Measurements from ENCODE around the gene PEX7.
A peak's percentile ranks its signal among the peaks of the same experiment; 100 is the strongest.
"Not testable (repeated sequence)": the region's sequence is repeated elsewhere in the genome, so short reads cannot be mapped to it uniquely, and the experiment has no call there.

Gene PEX7

DNA sequence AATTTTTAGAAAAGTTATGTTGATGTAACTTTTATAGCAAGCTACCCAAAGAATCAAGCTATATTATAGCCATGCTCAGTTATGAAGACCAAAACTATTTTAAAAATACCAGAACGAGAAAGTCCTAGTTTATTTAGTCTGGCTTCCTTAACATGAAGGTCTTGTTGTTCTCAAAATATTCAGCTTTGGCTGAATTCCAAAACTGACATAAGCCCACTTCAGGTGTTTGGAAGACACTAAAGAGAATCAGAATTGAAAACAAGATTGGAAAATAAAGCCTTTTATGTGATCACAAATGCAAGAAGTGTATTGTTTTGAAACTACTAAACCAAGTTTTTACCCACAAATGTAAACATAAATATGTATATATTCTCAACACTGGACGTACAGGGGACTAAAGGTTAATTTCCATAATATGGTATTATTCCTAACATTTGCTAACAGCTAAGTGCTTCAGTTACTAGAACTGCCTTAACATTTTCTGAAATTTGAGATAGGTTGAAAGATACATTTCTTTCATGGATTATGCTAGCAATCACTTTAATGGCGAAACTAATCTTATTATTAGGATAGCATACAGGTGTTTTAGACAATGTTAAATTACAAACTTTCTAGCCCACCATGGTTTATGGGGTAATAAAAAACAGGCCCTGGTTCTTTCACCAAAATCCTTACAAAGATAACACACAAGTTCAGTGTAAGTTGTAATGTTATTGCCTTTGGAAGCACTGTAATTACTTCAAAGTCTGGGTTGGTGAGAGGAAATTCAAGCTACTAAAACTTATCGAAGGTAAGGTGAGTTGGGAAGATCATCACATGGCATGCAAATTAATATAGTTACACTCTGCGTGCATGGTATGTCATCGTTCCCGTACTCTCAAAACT, 31.7 kb upstream of the PEX7 start:
- DNase-seq (ENCODE audit: low spot score) = no peak

DNA sequence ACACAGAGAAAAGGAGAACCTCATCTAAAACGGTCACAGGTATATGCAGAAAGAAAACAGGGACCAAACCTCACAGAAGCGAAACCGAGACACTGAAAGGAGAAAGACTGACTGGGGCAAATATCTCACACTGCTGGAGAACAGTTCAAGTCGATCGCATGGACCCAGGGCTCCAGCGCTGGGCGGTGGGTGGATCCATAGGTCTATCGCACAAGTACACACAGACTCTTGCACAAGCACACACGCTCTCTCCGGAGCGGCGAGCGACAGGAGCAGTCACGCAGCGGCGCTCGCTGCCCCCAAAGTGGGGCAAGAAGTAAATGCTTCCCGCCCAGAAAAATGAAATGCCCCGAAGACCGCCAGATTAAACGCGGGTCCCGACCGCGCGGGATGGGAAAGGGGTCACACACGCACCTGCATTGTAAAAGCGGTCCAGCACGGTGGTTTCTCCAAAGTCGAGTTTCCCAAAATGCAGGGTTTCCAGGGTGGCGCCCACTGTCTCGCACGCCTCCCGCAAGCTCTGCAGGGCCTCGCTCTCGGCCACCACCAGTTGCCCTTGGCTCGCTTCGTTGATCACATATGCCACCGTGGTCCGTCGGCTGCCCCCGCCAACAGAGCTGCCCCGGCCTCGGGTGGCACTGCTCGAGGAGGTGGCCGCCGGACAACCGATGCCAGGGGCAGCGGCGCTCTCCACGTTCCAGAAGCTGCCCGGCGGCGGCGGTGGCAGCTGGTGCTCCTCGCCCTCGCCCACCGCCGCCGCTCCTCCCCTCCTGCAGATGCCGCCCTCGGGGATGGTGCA, 30.9 kb upstream of the PEX7 start:
- DNase-seq (ENCODE audit: low spot score) = peak; percentile 26

DNA sequence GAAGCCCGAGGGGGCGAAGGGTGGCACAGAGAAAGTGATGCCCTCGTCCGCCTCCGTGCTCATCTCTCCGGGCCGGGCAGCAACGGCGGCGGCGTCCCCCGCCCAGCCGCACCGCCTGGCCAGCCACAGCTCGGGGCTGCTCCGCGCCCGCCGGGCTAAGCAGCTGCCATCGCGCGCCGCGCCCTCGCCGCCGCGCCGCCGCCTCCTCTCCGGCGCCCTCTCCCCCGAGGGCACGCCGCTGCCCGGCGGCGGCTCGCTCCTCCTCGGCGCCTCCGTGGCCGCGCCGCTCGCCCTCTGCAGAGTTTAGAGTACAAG, 30.3 kb upstream of the PEX7 start:
- no peak for DNase-seq (ENCODE audit: low spot score)

DNA sequence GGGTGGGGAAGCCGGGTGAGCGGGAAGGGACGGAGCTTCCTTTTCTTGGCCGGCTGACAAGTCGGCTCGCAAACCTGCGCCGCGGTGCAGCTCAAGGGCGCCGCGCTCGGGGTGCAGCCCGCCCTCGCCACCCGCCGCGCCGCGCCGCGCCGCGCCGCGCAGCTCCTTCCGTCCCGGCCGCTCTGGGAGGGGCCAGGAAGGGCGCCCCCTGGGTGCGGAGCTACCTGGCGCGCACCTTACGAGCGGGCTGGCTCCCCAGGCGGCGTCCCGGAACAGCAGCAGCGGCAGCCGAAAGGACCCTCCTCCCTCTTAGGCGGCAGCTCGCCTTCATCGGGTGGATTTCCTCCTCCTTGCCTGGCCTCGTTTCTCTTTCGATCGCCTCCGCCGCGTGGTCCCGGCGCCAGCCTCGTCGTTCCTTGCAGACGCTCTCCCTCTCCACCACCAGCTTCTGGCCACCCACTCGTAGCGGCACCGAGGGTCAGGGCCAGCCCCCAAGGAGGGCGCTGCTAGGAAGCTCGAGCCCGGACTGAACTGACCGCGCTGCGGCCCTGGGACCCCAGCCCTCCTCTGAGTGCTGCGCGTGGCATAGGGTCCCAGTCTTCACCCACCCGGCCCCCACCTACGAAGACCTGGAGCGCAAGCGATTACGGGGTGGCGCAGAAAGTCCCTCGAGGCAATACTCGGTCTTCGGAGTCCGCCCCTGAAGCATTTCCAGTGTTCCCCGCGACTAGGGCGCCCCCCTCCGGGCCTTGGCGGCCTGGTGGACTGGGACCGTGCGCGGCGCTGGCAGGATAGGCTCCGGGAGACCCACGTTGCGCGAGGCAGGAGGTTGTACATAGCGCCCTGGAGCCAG, 29.8 kb upstream of the PEX7 start, which contains the start of gene MAP3K5:
MAP3K5 (minus strand) TSS at position 68 of the 853 bp plus-strand sequence. CDS start 320 bp downstream, outside the sequence.
- peak; percentile 82 for DNase-seq (ENCODE audit: low spot score)

DNA sequence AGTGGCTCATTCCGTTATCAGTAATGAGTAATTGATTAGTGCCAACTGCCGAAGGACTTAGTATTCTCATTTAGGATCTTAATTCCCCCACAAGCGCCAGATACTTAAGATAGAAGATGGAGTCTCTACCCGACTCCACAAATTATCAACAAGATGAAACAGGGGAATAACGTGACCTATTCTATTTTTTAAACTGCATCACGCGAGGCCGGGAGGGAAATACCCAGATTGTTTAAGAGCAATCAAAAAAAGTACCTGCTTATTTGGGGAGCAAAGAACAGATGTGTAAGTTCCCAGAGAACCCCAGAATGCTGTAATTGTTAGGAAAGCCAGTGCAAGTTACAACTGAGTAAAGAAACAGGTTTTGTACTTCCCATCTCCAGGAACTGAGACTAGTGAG, 29.0 kb upstream of the PEX7 start:
- DNase-seq (ENCODE audit: low spot score) = no peak

DNA sequence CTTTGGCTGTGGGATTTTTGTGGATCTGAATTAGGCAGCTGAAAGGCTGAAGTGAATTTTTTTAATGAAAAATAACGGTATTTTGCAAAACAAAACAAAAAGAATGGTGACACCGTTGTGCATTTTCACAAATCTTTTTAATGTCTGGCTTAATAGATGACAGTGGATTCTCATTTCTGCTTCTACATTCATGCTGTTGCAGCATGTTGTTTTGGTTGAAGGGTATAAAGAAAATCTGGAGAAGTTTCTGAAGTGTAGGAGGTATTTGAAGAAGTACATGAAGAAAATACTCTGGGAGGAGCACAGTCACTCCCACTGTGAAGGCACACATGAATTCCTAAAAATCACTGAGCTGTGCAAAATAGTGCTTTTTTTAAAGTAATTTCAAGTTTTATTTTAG, 27.0 kb upstream of the PEX7 start:
- DNase-seq (ENCODE audit: low spot score) = no peak

DNA sequence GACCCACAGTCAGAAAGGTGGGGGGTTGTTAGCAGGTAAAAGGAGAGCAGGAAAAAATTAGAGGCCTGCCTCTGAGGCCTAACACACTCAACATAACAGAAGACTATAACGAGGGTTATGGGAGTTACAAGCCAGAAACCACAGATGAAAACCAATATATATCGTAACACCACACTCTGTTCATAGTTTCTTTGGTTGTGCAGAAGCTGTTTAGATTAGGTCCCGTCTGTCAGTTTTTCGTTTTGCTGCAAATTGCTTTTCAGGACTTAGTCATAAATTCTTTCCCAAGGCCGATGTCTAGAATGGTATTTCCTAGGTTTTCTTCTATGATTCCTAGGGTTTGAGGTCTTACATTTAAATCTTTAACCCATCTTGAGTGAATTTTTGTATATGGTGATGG, 26.4 kb upstream of the PEX7 start:
- DNase-seq (ENCODE audit: low spot score) = no peak

DNA sequence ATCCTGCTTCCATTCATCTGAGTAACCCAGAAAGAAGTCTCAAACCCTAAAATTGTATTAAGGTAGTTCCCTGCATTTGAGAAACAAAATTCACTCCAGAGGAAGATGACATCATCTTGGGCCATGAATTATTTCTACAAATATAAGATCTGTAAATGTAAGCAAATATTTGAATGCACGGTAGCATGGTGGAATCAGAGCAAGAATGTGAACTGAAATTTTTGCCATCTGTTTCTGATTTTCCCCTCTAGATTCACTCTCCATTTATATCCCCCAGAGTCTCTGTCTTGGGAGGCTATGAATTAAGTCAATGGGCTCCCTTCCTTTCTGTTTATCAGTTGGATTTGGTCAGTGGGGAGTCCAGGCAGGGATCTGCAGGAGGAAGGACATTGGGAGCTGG, 24.3 kb upstream of the PEX7 start:
- no peak for DNase-seq (ENCODE audit: low spot score)

DNA sequence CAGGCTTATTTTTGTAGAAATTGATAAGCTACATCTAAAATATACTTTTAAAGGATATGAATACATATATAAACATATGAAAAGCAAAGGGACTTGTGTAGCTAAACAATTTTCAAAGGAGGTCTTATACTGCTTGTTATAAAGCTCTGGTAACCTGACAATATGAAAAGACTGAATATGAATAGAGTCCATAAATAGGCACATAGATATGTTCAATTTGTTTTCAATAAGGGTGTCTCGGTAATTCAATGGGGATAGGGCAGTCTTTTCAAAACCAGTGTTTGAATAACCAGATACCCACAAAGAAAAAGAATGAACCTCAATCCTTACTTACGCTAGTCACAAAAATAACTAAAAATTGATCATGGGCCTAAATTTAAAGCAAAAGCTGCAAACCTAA, 20.8 kb upstream of the PEX7 start:
- no peak for DNase-seq (ENCODE audit: low spot score)

DNA sequence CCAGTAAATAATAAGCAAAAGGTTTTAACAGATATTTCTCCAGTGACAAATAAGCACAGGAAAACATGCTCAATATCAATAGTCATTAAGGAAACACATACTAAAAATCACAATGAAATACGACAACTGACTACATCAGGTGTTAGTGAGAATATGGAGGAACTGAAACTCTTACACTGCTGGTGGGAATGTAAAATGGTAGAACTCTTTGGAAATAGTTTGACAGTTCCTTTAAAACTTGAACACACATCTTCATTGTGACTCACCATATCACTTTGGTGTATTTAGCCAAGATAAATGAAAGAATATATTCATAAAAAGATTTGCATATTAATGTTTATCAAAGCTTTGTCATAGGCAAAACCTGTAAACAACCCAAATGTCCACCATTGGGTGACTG, 18.8 kb upstream of the PEX7 start:
- DNase-seq (ENCODE audit: low spot score) = no peak

DNA sequence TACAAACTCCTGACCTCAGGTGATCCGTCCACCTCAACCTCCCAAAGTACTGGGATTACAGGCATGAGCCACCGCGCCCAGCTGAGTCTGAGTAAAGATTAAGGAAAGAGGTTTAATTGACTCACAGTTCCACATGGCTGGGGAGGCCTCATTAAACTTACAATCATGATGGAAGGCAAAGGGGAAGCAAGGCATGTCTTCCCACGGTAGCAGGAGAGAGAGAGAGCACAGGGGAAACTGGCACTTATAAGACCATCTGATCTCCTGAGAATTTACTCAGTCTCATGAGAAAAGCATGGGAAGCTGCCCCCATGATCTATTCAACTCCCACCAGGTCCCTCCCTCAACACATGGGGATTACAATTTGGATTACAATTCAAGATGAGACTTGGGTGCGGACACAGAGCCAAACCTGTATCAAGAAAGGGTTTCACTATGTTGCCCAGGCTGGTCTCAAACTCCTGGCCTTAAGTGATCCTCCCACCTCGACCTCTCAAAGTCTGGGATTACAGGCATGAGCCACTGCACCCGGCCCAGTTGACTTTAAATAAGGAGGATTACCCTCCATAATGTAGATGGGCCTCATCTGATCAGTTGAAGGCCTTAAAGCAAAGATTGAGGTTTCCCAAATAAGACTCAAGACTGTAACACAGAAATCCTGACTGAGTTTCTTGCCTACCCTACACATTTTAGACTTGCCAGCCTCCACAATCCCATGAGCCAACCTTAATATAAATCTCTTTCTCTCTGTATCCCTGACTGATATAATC, 13.1 kb upstream of the PEX7 start:
- no peak for DNase-seq (ENCODE audit: low spot score)

DNA sequence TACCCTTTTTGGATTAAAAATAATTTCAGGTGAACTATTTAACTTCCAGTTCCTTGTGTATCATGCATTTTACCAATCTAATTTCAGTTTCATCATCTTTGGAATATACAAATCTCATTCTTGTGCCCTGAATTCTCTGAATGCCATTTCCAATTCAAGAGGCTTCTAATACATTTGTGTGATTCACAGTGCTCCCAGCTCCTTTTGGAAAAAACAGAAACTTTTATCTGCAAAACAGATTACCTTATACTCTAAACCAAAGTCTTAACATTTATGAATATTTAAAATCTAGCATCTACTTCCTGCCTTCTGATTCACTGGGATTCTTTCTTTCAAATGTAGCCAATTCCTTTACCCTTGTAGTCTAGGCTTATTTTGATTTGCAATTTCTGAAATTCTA, 11.1 kb upstream of the PEX7 start:
- no peak for DNase-seq (ENCODE audit: low spot score)

DNA sequence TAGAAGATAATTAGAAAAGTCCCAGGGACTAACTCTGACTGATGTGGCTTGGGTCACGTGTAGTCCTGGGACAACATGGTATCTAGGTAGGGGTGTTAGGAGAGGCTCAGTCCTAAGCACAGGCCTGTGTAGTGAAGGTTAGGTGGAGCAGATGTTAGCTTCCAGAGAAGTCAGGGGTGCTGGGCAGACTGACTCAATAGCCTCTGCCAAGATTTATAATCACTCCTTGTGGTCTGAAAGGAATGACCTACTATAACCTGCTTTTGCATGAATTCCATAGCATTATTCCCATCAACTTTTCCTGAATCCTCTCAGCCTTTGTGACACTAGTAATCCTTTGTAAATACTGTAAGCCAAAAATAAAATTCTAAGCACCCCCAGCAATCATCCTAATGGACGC, 10.2 kb upstream of the PEX7 start:
- DNase-seq (ENCODE audit: low spot score) = no peak

DNA sequence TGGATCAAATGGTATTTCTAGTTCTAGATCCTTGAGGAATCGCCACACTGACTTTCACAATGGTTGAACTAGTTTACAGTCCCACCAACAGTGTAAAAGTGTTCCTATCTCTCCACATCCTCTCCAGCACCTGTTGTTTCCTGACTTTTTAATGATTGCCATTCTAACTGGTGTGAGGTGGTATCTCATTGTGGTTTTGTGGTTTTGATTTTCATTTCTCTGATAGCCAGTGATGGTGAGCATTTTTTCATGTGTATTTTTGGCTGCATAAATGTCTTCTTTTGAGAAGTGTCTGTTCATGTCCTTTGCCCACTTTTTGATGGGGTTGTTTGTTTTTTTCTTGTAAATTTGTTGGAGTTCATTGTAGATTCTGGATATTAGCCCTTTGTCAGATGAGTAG, 6.8 kb upstream of the PEX7 start:
- not testable (repeated sequence) for DNase-seq (ENCODE audit: low spot score)

DNA sequence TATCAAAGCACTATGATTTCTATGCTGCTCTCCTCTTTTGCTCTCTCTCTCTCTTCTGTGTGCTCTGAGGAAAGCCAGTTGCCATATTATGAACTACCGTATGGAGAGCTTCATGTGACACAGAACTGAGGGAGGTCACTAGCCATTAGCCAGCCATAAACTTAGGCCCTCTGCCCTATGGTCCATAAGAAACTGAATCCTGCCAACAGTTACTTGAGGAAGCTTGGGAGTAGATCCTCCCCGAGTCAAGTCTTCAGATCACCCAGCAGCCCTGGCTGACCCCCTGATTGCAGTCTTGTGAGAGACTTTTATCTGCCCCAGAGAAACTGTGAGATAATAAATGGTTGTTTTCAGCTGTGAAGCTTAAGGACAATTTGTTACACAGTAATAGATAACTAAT, 5.7 kb upstream of the PEX7 start:
- DNase-seq (ENCODE audit: low spot score) = no peak

DNA sequence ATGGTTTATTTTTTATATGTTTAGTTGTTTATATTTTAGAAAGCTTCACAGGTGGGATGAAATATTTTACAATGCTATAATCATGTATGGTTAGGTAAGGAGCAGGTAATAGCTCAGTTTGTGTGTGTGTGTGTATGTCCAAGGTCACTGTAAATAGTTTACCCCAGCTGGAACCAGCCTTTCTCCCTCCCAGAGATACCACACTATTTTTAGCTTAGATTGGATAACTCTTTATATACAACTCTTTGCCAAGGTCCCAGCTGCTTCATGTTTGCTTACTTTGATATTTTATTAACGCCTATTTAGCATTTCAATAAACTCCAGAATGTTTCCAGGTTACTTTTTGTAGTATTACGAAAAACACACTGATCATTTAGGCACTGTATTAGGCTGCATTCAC, 1.8 kb upstream of the PEX7 start:
- no peak for DNase-seq (ENCODE audit: low spot score)

DNA sequence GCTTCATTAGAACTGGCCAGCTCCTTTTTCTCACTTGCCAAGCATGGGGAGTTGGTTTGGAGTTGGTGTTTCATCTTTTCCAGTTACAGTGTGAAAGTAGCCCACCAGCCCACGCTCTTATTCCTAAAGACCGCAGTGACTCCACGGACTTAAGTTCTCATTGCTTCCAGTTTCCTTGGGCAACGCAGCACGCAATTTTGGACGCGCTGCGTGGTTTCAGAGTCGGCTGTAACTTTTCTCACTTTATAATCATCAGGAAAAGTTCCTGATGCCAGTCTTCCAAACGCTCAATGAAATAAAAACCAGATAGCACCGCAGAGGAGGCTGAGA, 381 bp upstream of the PEX7 start:
- DNase-seq (ENCODE audit: low spot score) = no peak

DNA sequence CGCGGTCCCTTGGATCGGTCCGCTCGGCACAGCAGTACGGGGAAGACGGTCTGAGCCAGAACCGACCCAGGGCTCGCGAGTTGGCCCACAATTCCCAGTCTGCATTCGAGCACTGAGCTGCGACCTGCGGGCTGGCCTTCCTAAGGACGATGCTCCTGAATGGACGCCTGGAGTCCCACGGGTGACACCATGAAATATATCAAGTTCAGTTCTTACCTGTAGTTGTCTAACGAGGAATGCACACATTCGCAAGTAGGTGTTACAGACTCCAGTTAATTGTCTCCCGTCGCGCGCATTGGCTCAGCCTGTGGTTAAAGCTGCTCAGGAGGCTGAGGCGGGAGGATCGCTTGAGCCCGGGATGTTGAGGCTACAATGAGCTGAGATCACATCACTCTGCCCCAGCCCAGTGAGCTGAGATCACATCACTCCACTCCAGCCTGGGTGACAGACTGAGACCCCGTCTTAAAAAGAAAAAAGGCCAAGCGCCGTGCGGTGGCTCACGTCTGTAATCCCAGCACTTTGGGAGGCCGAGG, 802 bp downstream of the PEX7 start:
- no peak for DNase-seq (ENCODE audit: low spot score)

DNA sequence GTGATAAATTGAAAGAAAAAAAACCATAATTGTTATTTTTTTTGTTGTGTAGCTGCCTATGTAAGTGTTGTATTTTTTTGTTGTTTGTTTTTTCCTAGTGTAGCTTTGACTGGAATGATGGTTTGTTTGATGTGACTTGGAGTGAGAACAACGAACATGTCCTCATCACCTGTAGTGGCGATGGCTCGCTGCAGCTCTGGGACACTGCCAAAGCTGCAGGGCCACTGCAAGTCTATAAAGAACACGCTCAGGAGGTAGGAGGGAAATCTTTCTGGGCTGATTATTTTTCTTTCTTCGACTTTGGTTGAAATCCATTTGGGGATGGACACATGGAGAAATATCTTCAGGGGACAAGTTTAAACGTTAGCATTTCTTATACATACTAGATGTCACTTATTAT, 3.8 kb downstream of the PEX7 start:
- DNase-seq (ENCODE audit: low spot score) = no peak

DNA sequence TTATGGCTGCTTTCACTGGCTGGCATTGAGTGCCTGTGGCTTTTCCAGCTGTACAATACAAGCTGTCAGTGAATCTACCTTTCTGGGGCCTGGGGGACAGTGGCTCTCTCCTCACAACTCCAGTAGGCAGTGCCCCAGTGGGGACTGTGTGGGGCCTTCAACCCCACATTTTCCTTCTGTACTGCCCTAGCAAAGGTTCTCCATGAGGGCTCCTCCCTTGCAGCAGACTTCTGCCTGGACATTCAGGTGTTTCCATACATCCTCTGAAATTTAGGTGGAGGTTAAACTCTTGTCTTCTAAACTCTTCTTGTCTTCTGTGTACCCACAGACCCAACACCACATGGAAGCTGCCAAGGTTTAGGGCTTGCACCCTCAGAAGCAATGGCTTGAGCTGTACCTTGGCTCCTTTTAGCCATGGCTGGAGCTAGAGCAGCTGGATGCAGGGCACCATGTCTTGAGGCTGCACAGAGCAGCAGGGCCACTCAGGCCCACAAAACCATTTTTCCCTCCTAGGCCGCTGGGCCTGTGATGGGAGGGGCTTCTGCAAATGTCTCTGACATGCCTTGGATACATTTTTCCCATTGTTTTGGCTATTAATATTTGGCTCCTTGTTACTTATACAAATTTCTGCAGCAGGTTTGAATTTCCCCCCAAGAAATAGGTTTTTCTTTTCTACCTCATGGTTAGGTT, 9.6 kb downstream of the PEX7 start:
- no peak for DNase-seq (ENCODE audit: low spot score)
